ENCODE data around the gene PEAK1. TPM values are rescaled to one million over a fixed set of nuclear protein-coding genes. Genes with fewer than 3 reads are reported as not detected.
"Not testable (repeated sequence)": the region's sequence is repeated elsewhere in the genome, so short reads cannot be mapped to it uniquely, and the experiment has no call there.

PEAK1 gene
- total RNA-seq, 2 donors from 2014 or later: 25.4 to 38.4 TPM

DNA sequence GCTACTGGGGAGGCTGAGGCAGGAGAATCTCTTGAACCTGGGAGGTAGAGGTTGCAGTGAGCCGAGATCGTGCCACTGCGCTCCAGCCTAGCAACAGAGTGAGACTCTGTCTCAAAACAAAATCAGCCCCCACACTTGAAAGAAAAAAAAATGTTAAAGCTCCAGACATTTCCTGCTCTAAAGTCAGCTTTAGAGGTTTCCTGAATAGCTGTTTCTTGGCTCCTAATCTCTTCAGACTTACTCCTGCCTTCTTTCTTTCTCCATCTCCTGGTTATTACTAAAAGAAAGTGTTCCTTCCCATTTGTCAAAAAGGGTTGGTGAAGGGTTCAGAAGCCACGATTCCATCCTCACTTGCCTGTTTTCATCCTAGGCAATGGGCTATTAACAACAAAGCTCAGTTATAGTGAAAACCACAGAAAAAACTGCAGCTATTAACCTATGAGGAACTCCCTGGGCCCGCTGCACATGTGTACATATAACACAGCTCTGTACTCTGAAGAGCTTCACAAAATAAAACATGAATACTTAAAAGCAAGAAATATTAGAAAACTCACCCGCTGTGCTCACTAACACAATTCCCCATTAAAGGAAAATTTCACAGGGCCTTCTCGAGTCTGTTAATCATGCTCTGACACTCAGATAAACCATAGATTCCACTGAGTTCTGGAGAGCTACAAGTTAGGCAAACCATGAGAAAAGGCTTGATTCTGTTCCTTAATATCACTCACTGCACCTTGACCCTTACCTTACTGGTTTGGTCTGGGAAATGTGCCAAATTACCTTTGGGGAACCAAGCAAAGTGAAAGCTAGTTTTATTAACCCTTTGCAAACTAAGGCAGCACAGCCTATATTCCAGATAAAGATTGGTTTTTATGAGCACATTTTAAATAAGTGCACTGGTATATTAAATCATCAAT, 259.1 kb downstream of the PEAK1 start:
- Histone ChIP-seq H3K36me3 (ENCODE audit: control insufficient read depth, insufficient read depth, low read length) (peaks cover 7% of the 10 kb centered on the region), H3K27ac (ENCODE audit: low read depth, low read length) (no peak overlapping the region), H3K9me3 (ENCODE audit: control insufficient read depth, low read length) (peaks cover 9% of the 10 kb centered on the region), H3K27me3 (ENCODE audit: control insufficient read depth, insufficient read depth, low read length, poor library complexity, severe bottlenecking) (no peaks in the 10 kb centered on the region), H3K4me3 (ENCODE audit: low read length) (no peak overlapping the region), H3K4me1 (ENCODE audit: control insufficient read depth, insufficient read depth, low read length) (peaks cover 5% of the 10 kb centered on the region), H3K9ac (ENCODE audit: extremely low read depth, low read length, poor library complexity, severe bottlenecking) (no peak overlapping the region)
- Mint-ChIP-seq H3K4me3 (no peak overlapping the region), H3K4me1 (peaks cover 20% of the 10 kb centered on the region), H3K9me3 (peaks cover 15% of the 10 kb centered on the region), H3K36me3 (ENCODE audit: low read depth) (peaks cover 21% of the 10 kb centered on the region), H3K27me3 (ENCODE audit: insufficient read depth) (no peaks in the 10 kb centered on the region), H3K27ac (no peak overlapping the region)
- TF ChIP-seq, protein P1, sequence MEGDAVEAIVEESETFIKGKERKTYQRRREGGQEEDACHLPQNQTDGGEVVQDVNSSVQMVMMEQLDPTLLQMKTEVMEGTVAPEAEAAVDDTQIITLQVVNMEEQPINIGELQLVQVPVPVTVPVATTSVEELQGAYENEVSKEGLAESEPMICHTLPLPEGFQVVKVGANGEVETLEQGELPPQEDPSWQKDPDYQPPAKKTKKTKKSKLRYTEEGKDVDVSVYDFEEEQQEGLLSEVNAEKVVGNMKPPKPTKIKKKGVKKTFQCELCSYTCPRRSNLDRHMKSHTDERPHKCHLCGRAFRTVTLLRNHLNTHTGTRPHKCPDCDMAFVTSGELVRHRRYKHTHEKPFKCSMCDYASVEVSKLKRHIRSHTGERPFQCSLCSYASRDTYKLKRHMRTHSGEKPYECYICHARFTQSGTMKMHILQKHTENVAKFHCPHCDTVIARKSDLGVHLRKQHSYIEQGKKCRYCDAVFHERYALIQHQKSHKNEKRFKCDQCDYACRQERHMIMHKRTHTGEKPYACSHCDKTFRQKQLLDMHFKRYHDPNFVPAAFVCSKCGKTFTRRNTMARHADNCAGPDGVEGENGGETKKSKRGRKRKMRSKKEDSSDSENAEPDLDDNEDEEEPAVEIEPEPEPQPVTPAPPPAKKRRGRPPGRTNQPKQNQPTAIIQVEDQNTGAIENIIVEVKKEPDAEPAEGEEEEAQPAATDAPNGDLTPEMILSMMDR (conservative IDR thresholded peaks at IDR 0.05): no peak
- DNase-seq: no peak
- 87 to 96% methylated on average over 4 to 7 of the region's 7 CpGs for WGBS, 2 experiments (ENCODE audit: insufficient coverage in 1 of 2, insufficient read length in 1 of 2)

DNA sequence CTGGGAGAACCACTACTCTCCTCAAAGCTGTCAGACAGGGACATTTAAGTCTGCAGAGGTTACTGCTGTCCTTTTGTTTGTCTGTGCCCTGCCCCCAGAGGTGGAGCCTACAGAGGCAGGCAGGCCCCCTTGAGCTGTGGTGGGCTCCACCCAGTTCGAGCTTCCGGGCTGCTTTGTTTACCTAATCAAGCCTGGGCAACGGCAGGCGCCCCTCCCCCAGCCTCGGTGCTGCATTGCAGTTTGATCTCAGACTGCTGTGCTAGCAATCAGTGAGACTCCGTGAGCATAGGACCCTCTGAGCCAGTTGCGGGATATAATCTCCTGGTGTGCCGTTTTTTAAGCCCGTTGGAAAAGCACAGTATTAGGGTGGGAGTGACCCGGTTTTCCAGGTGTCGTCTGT, 263.9 kb downstream of the PEAK1 start:
- H3K4me3 ChIP-seq (ENCODE audit: low read length); H3K4me1 Mint-ChIP-seq; H3K4me3 Mint-ChIP-seq; H3K9ac ChIP-seq (ENCODE audit: extremely low read depth, low read length, poor library complexity, severe bottlenecking); H3K27ac ChIP-seq (ENCODE audit: low read depth, low read length); H3K27me3 ChIP-seq (ENCODE audit: control insufficient read depth, insufficient read depth, low read length, poor library complexity, severe bottlenecking); H3K36me3 ChIP-seq (ENCODE audit: control insufficient read depth, insufficient read depth, low read length); H3K4me1 ChIP-seq (ENCODE audit: control insufficient read depth, insufficient read depth, low read length); H3K27me3 Mint-ChIP-seq (ENCODE audit: insufficient read depth); H3K9me3 ChIP-seq (ENCODE audit: control insufficient read depth, low read length); H3K27ac Mint-ChIP-seq: not testable (repeated sequence)
- 81 to 88% methylated on average over 9 to 11 of the region's 11 CpGs for WGBS, 2 experiments (ENCODE audit: insufficient coverage in 1 of 2, insufficient read length in 1 of 2)
- Mint-ChIP-seq H3K9me3 (peaks cover 28% of the 10 kb centered on the region), H3K36me3 (ENCODE audit: low read depth) (peaks cover 29% of the 10 kb centered on the region)
- peak; percentile 61 for DNase-seq

DNA sequence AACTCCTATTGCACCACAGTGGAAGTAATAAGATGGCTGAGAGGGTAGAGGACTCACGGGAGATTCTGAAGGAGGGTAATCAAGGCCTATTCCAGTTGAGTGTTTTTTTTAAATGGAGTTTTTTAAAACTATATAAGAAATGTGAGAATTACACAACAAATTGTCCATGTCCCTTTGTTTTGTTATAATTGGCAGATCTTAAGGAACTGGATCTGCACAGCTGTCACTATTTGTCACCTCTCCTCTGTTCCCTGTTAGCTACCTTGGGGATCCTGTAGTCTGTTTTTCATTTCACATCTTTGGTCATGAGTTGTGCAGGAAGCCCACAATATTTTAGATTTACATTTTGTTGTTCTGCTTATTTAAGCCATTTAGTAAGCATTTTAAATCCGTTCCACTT, 271.7 kb downstream of the PEAK1 start:
- no peaks in the 10 kb centered on the region for H3K36me3 ChIP-seq (ENCODE audit: control insufficient read depth, insufficient read depth, low read length)
- Mint-ChIP-seq H3K36me3 (ENCODE audit: low read depth) (no peaks in the 10 kb centered on the region), H3K9me3 (no peaks in the 10 kb centered on the region), H3K4me1 (peaks cover 9% of the 10 kb centered on the region), H3K27ac (no peak overlapping the region), H3K4me3 (no peak overlapping the region), H3K27me3 (ENCODE audit: insufficient read depth) (no peaks in the 10 kb centered on the region)
- WGBS, 2 experiments (ENCODE audit: insufficient coverage in 1 of 2, insufficient read length in 1 of 2): 95% methylated on average over 2 of the region's 2 CpGs; no CpG with 5 or more reads in 1 of the 2 experiments
- H3K4me1 ChIP-seq (ENCODE audit: control insufficient read depth, insufficient read depth, low read length): no peaks in the 10 kb centered on the region
- H3K9ac ChIP-seq (ENCODE audit: extremely low read depth, low read length, poor library complexity, severe bottlenecking): no peak overlapping the region
- H3K27ac ChIP-seq (ENCODE audit: low read depth, low read length): no peak overlapping the region
- H3K4me3 ChIP-seq (ENCODE audit: low read length): no peak overlapping the region
- no peak for DNase-seq
- TF ChIP-seq, protein P1 (conservative IDR thresholded peaks at IDR 0.05): no peak
- H3K27me3 ChIP-seq (ENCODE audit: control insufficient read depth, insufficient read depth, low read length, poor library complexity, severe bottlenecking): no peaks in the 10 kb centered on the region
- H3K9me3 ChIP-seq (ENCODE audit: control insufficient read depth, low read length): no peaks in the 10 kb centered on the region

Measured in endodermal cell (in vitro differentiated cells).